GM12892 (cell line): ENCODE data around the gene ITPKB.

Experiments
- POLR2A ChIP-seq: IDR thresholded peaks from 2 replicates; pipeline ENCODE4 v1.6.1; 2011; ENCODE audit warnings: low read depth, low read length, control low read depth
- TAF1 ChIP-seq: IDR thresholded peaks from 2 replicates; pipeline ENCODE4 v1.6.1; 2011; ENCODE audit warnings: low read depth, mild to moderate bottlenecking, control low read depth, low read length, borderline replicate concordance

DNA sequence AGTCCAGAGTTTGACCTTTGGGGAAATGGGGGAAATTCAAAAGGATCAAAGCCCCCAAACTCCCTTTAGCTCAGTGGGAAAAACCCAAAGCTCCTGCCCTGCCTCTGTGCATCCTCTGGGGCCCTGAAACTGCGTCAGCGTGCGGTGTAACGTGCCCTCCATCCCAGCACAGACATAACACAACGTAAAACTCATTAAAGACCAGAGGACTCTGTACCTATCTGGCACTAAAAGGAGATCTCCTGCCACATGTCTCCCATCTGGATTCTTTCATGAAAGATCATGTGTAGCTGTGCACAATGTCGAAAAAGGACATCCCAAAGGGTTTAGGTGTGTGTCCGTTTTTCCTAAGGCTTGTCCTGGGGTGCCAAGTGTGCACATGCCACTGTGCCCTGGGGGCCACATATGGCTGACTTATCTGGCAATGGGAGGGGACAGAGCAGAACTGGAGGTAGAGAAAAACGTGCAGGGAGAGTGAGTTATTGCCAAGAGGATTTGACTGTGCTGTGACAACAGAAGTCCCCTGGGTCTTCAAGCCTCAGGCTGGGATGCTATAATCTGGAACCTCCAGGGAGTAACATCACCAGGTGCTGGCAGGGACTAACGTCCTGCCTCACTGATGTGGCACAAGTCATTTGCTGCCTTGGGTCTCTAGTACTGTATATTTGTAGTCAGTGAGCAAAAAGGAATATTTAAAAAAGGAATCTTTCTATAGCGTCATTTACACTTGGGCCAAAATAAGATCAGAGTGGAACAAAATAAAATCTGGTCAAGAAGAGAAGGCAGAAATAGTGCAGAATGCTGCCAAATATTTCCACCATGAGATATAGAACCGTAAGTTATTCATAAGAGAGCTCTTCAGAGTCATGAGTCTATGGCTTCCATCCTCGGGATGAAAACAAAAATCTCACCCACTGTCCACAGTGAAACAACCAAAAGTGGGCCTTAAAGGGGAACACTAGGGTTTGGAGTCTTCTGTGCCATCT lies 52.3 kb downstream of the ITPKB start:
- no peak for TF ChIP-seq POLR2A
- no peak for TF ChIP-seq TAF1
